ENCODE data around the gene UACA.

- TF ChIP-seq POLR2A (IDR thresholded peaks at IDR 0.05; ENCODE audit: low read depth, low read length), result no peak
- no peak for TF ChIP-seq SPI1 (IDR thresholded peaks at IDR 0.05; ENCODE audit: low read depth, low read length)
- no peak for TF ChIP-seq TAF1 (IDR thresholded peaks at IDR 0.05; ENCODE audit: low read depth, low read length)
These were observed 7.5 kb upstream of the UACA start for GRCh38 chr15:70770863-70771262.

Data from GM12891 (cell line).